SH-SY5Y (cell line): Measurements from ENCODE around the gene CHST9.

Source experiments
- GATA2 ChIP-seq: IDR thresholded peaks from 2 replicates; pipeline ENCODE4 v1.6.1; 2011; ENCODE audit warnings: mild to moderate bottlenecking, low read depth, low read length
- GATA3 ChIP-seq: IDR thresholded peaks from 2 replicates; pipeline ENCODE4 v1.6.1; 2011; ENCODE audit warnings: low read depth, mild to moderate bottlenecking, low read length, moderate library complexity

DNA sequence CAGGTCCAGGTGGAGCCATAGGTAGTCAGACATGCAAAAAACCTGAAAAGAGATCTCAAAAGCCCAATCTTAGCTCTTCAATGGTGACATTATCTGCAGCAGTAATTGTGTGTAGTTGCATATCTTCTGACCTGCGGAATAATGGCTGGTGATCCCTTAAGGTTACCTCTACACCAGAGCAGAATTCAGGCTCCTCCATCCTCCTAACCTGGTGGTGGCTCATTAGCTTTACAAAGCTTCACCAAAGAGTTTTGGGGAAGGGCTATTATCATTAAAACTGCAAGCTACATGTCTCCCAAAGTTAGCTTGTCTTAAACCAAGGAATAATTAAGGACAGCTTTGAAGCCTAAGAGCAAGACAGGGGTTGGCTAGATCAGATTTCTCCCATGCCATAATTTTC lies 42.6 kb upstream of the CHST9 start:
- TF ChIP-seq GATA2: no peak
- TF ChIP-seq GATA3: no peak
